Stimulated activated CD8-positive, alpha-beta memory T cell treated with anti-CD3 and anti-CD28 coated beads, Interleukin-2, amount 100 ng/mL, for 48 hours (primary cell): ENCODE data around the gene C1orf216.
A peak's percentile ranks its signal among the peaks of the same experiment; 100 is the strongest.
"Not testable (repeated sequence)": the region's sequence is repeated elsewhere in the genome, so short reads cannot be mapped to it uniquely, and the experiment has no call there.

Experiments used
- DNase-seq, 2 donors: peaks; one replicate each; pipeline ENCODE4 v3.0.0-alpha.2; 2020; ENCODE audit warnings: low read depth in 2 of 2

The C1orf216 gene

GRCh38 chr1:35718492-35719336 lies at the start of gene C1orf216:
Gene C1orf216 (minus strand): TSS chr1:35718884. CDS start chr1:35716321, 2,563 bp downstream.
- DNase-seq, result peak; percentile 65 to 68

- DNase-seq, result no peak
These were observed 45.6 kb upstream of the C1orf216 start for GRCh38 chr1:35764283-35764682.

- DNase-seq, result no peak
These were observed 44.5 kb upstream of the C1orf216 start for GRCh38 chr1:35763201-35763600.

- no peak for DNase-seq
These were observed 43.5 kb upstream of the C1orf216 start for GRCh38 chr1:35762141-35762540.

GRCh38 chr1:35756064-35756463 lies 37.4 kb upstream of the C1orf216 start:
- no peak for DNase-seq

- no peak for DNase-seq
These were observed 35.1 kb upstream of the C1orf216 start for GRCh38 chr1:35753626-35754260.

- DNase-seq, result no peak
These were observed 29.6 kb upstream of the C1orf216 start for GRCh38 chr1:35748326-35748725.

- DNase-seq, result no peak
These were observed 26.5 kb upstream of the C1orf216 start for GRCh38 chr1:35745124-35745730.

- no peak for DNase-seq
These were observed 18.4 kb upstream of the C1orf216 start for GRCh38 chr1:35737120-35737519.

GRCh38 chr1:35727434-35728040 lies 8.9 kb upstream of the C1orf216 start:
- no peak for DNase-seq

GRCh38 chr1:35726450-35727433 lies 8.1 kb upstream of the C1orf216 start:
- DNase-seq, result no peak

- DNase-seq, result no peak
These were observed 6.9 kb upstream of the C1orf216 start for GRCh38 chr1:35725596-35725995.

- DNase-seq, result no peak
These were observed 690 bp downstream of the C1orf216 start for GRCh38 chr1:35717911-35718476.

- DNase-seq, result peak; percentile 58 to 64
These were observed 3.1 kb downstream of the C1orf216 start for GRCh38 chr1:35715568-35716002.

- no peak for DNase-seq
These were observed 3.6 kb downstream of the C1orf216 start for GRCh38 chr1:35714921-35715567.

- DNase-seq, result not testable (repeated sequence)
These were observed 7.6 kb downstream of the C1orf216 start for GRCh38 chr1:35711098-35711497.

- DNase-seq, result no peak
These were observed 9.7 kb downstream of the C1orf216 start for GRCh38 chr1:35708952-35709351.

- DNase-seq, result no peak
These were observed 10.2 kb downstream of the C1orf216 start for GRCh38 chr1:35708441-35708921.

GRCh38 chr1:35707601-35708440 lies 10.9 kb downstream of the C1orf216 start:
- DNase-seq, result no peak
